SU-DHL-6 (cell line): ENCODE results near the gene ARID3B.

Experiments used
- H2AFZ ChIP-seq: fragments of 200-600 bp; sonication (generic); 2 replicates; pipeline ENCODE4 v1.6.1; 2014; ENCODE audit warnings: low read depth, mild to moderate bottlenecking, moderate library complexity, mixed read lengths, antibody characterized with exemption, low read length; ENCODE audit not compliant: severe bottlenecking
- H3F3A ChIP-seq: fragments of 200-600 bp; shearing (Covaris generic); 2 replicates; pipeline ENCODE4 v1.6.0; 2016; ENCODE audit warnings: antibody characterized with exemption, mild to moderate bottlenecking; ENCODE audit not compliant: insufficient read depth
- H3K27ac ChIP-seq: fragments of 200-600 bp; sonication (generic); 2 replicates; pipeline ENCODE4 v1.5.1; 2016; ENCODE audit warnings: low read depth, mild to moderate bottlenecking, low read length, moderate library complexity, mixed read lengths
- H3K27me3 ChIP-seq: fragments of 200-600 bp; sonication (generic), shearing (Covaris generic); 2 replicates; pipeline ENCODE4 v1.6.0; 2014; ENCODE audit warnings: mild to moderate bottlenecking, low read length
- H3K36me3 ChIP-seq: fragments of 200-600 bp; sonication (generic); 2 replicates; pipeline ENCODE4 v1.6.1; 2014; ENCODE audit warnings: mild to moderate bottlenecking, low read length, mixed read lengths
- H3K4me2 ChIP-seq: fragments of 300-600, 200-600 bp; shearing (Covaris generic), sonication (generic); 2 replicates; pipeline ENCODE4 v1.6.0; 2014; ENCODE audit warnings: low read length, low read depth, mild to moderate bottlenecking; ENCODE audit not compliant: poor library complexity, severe bottlenecking
- H3K4me3 ChIP-seq: fragments of 200-600 bp; sonication (generic); 2 replicates; pipeline ENCODE4 v1.5.1; 2014; ENCODE audit warnings: antibody characterized with exemption, low read length, mild to moderate bottlenecking, mixed read lengths; ENCODE audit not compliant: insufficient read depth, poor library complexity, severe bottlenecking
- H3K79me2 ChIP-seq: fragments of 200-600 bp; sonication (generic); 2 replicates; pipeline ENCODE4 v1.6.1; 2014; ENCODE audit warnings: mild to moderate bottlenecking, low read length, moderate library complexity; ENCODE audit not compliant: insufficient read depth
- H3K9ac ChIP-seq: fragments of 200-600 bp; sonication (generic); 2 replicates; pipeline ENCODE4 v1.7.0; 2014; ENCODE audit warnings: mild to moderate bottlenecking, low read length
- H3K9me2 ChIP-seq: fragments of 200-600 bp; sonication (generic); replicated peaks from 2 replicates; pipeline ENCODE4 v1.6.1; 2014; ENCODE audit warnings: low read length; ENCODE audit not compliant: insufficient read depth
- H3K9me3 ChIP-seq: fragments of 200-600 bp; sonication (generic); 2 replicates; pipeline ENCODE4 v1.6.1; 2014; ENCODE audit warnings: low read length, mixed read lengths; ENCODE audit not compliant: insufficient read depth
- H4K20me1 ChIP-seq: fragments of 200-600 bp; sonication (generic); 2 replicates; pipeline ENCODE4 v1.6.1; 2014; ENCODE audit warnings: low read depth, mild to moderate bottlenecking, antibody characterized with exemption, low read length, moderate library complexity, mixed read lengths
- EZH2phosphoT487 ChIP-seq: fragments of 200-600 bp; sonication (generic), shearing (Covaris generic); conservative IDR thresholded peaks from 2 replicates; pipeline ENCODE4 v1.6.1; 2018; ENCODE audit warnings: mild to moderate bottlenecking, antibody characterized with exemption, low read length, moderate library complexity, mixed read lengths
- TF ChIP-seq, protein P1 (sequence below): fragments of 200-600 bp; sonication (generic); IDR thresholded peaks from one replicate; pipeline ENCODE4 v1.5.1; 2017; ENCODE audit warnings: antibody characterized with exemption, mild to moderate bottlenecking, low read length, moderate library complexity; ENCODE audit not compliant: insufficient read depth, poor library complexity, severe bottlenecking

ARID3B gene

DNA sequence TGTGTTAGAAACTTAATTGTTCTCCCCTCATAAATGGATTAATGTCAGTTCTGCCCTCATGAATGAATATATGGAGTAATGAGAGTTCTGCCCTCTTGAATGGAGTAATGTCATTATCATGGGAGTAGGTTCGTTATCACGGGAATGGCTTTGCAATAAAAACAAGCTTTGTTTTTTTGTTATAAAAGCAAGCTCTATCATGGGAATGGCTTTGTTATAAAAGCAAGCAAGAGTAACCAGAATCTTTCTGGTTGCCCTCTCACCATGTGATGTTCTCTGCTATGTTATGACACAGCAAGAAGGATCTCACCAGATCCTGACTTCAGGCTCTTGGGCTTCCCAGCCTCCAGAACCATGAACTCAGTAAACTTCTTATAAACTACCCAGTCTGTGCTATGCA, 41.7 kb upstream of the ARID3B start:
- H3K9me2 ChIP-seq, result no peaks in the 10 kb centered on the region
- H3K4me3 ChIP-seq, result no peak overlapping the region
- no peaks in the 10 kb centered on the region for H3K36me3 ChIP-seq
- no peaks in the 10 kb centered on the region for H3K79me2 ChIP-seq
- TF ChIP-seq EZH2phosphoT487, result no peak
- TF ChIP-seq, protein P1, sequence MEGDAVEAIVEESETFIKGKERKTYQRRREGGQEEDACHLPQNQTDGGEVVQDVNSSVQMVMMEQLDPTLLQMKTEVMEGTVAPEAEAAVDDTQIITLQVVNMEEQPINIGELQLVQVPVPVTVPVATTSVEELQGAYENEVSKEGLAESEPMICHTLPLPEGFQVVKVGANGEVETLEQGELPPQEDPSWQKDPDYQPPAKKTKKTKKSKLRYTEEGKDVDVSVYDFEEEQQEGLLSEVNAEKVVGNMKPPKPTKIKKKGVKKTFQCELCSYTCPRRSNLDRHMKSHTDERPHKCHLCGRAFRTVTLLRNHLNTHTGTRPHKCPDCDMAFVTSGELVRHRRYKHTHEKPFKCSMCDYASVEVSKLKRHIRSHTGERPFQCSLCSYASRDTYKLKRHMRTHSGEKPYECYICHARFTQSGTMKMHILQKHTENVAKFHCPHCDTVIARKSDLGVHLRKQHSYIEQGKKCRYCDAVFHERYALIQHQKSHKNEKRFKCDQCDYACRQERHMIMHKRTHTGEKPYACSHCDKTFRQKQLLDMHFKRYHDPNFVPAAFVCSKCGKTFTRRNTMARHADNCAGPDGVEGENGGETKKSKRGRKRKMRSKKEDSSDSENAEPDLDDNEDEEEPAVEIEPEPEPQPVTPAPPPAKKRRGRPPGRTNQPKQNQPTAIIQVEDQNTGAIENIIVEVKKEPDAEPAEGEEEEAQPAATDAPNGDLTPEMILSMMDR, result no peak
- no peaks in the 10 kb centered on the region for H4K20me1 ChIP-seq
- H3K9me3 ChIP-seq, result no peaks in the 10 kb centered on the region
- H3K27ac ChIP-seq, result no peak overlapping the region
- no peak overlapping the region for H2AFZ ChIP-seq
- no peaks in the 10 kb centered on the region for H3K27me3 ChIP-seq
- no peak overlapping the region for H3K9ac ChIP-seq
- no peaks in the 10 kb centered on the region for H3F3A ChIP-seq
- H3K4me2 ChIP-seq, result no peak overlapping the region

DNA sequence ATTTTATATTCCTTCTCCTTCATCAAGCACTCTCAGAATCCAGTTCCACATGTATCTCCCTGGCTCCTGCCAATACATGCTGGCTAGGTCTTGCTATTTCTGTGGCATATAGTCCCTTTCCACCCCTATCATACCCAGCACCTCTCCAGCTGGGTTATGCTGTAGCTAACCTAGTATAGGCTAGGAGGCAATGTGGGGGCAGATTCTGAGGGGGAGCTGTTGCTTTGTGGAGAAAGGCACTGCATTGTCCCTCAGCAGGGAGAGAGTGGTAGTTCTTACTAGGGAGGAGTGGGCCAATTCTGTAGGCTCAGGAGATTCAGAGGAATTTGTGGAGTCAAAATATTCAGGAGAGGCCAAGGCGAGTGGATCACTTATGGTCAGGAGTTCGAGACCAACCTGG, 40.6 kb upstream of the ARID3B start:
- Histone ChIP-seq H3F3A (no peaks in the 10 kb centered on the region), H3K4me3 (no peak overlapping the region), H3K9ac (no peak overlapping the region), H3K79me2 (no peaks in the 10 kb centered on the region), H3K27me3 (no peaks in the 10 kb centered on the region), H3K9me2 (no peaks in the 10 kb centered on the region), H3K36me3 (no peaks in the 10 kb centered on the region), H3K4me2 (no peak overlapping the region), H2AFZ (no peak overlapping the region), H3K27ac (no peak overlapping the region), H3K9me3 (no peaks in the 10 kb centered on the region), H4K20me1 (no peaks in the 10 kb centered on the region)
- TF ChIP-seq EZH2phosphoT487, result no peak
- TF ChIP-seq, protein P1, result no peak

DNA sequence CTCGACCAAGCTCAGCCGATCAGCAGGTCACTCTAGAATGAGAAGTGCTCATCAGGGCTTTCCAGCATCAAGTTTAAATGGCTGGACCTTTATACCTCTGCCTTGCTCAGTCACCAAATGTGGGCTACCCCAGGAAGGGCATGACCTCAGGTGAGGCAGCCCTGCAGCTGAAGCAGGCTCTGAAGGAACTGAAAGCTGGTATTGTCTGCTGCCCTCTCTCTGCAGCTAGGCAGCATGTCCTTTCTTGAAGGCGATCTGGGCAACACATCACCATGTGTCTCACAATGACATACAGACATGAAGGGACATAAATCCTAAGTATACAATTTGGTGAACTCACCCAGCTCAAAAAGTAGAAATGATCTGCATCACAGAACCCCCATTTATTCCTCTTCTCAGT, 38.7 kb upstream of the ARID3B start:
- Histone ChIP-seq H3F3A (no peaks in the 10 kb centered on the region), H3K4me3 (no peak overlapping the region), H3K9ac (no peak overlapping the region), H4K20me1 (no peaks in the 10 kb centered on the region), H3K36me3 (no peaks in the 10 kb centered on the region), H3K9me2 (no peaks in the 10 kb centered on the region), H2AFZ (no peak overlapping the region), H3K27me3 (no peaks in the 10 kb centered on the region), H3K27ac (no peak overlapping the region), H3K4me2 (no peak overlapping the region), H3K79me2 (no peaks in the 10 kb centered on the region), H3K9me3 (no peaks in the 10 kb centered on the region)
- TF ChIP-seq EZH2phosphoT487, result no peak
- TF ChIP-seq, protein P1, result no peak
